GM12873 (cell line): ENCODE measurements around the gene VPS37C.

Source experiments
- CTCF ChIP-seq: IDR thresholded peaks from 2 replicates; pipeline ENCODE4 v1.5.1; 2012; ENCODE audit warnings: low read depth, mild to moderate bottlenecking, moderate library complexity, low read length, control low read depth; ENCODE audit not compliant: insufficient read depth; ENCODE audit errors: missing control alignments

The VPS37C gene

GRCh38 chr11:61080526-61080925 is 80.7 kb downstream of the VPS37C start:
- no peak for TF ChIP-seq CTCF
